Astrocyte (in vitro differentiated cells and primary cell): Measurements from ENCODE around the gene POP5. TPM values are rescaled to one million over a fixed set of nuclear protein-coding genes. Genes with fewer than 3 reads are reported as not detected.
A peak's percentile ranks its signal among the peaks of the same experiment; 100 is the strongest.

Experiments used
- DNase-seq: peaks from one replicate; pipeline ENCODE4 v3.0.0-alpha.2; 2010; ENCODE audit warnings: low read depth
- FAIRE-seq: peaks from 2 replicates; lab custom pipeline; 2011; peaks lifted over from hg19 to GRCh38; lab: Jason Lieb, UNC
- H2AFZ ChIP-seq: 2 replicates; pipeline ENCODE4 v1.6.0; 2012; ENCODE audit warnings: low read depth, low read length, inconsistent platforms
- H3K27ac ChIP-seq: 2 replicates; pipeline ENCODE4 v1.5.1; 2011; ENCODE audit warnings: low read depth, low read length, inconsistent platforms
- H3K27me3 ChIP-seq: 2 replicates; pipeline ENCODE4 v1.6.0; 2011; ENCODE audit warnings: low read length, inconsistent platforms; ENCODE audit not compliant: insufficient read depth
- H3K36me3 ChIP-seq: 2 replicates; pipeline ENCODE4 v1.5.1; 2011; ENCODE audit warnings: low read length, inconsistent platforms; ENCODE audit not compliant: insufficient read depth
- H3K4me1 ChIP-seq: 2 replicates; pipeline ENCODE4 v1.5.1; 2011; ENCODE audit warnings: low read length, inconsistent platforms; ENCODE audit not compliant: insufficient read depth
- H3K4me2 ChIP-seq: 2 replicates; pipeline ENCODE4 v1.6.0; 2012; ENCODE audit warnings: low read length, inconsistent platforms
- H3K4me3 ChIP-seq: 2 replicates; pipeline ENCODE4 v1.5.1; 2011; ENCODE audit warnings: low read depth, mild to moderate bottlenecking, low read length, inconsistent platforms; ENCODE audit not compliant: insufficient read depth
- H3K79me2 ChIP-seq: 2 replicates; pipeline ENCODE4 v1.6.0; 2012; ENCODE audit warnings: mild to moderate bottlenecking, low read length, inconsistent platforms; ENCODE audit not compliant: insufficient read depth
- H3K9ac ChIP-seq: 2 replicates; pipeline ENCODE4 v1.6.0; 2012; ENCODE audit warnings: mild to moderate bottlenecking, low read length, inconsistent platforms
- H3K9me3 ChIP-seq: 2 replicates; pipeline ENCODE4 v1.5.1; 2012; ENCODE audit warnings: low read depth, mild to moderate bottlenecking, low read length, inconsistent platforms; ENCODE audit not compliant: insufficient read depth
- H4K20me1 ChIP-seq: 2 replicates; pipeline ENCODE4 v1.6.0; 2012; ENCODE audit warnings: low read length, inconsistent platforms; ENCODE audit not compliant: insufficient read depth
- H3K27ac Mint-ChIP-seq: one replicate; pipeline ENCODE4 v1.8.0; 2021; ENCODE audit warnings: mild to moderate bottlenecking, mixed read lengths; ENCODE audit not compliant: unreplicated experiment
- H3K27me3 Mint-ChIP-seq: one replicate; pipeline ENCODE4 v1.8.0; 2021; ENCODE audit warnings: low read depth, mixed read lengths; ENCODE audit not compliant: unreplicated experiment
- H3K36me3 Mint-ChIP-seq: one replicate; pipeline ENCODE4 v1.8.0; 2021; ENCODE audit warnings: low read depth, mixed read lengths; ENCODE audit not compliant: unreplicated experiment
- H3K4me1 Mint-ChIP-seq: one replicate; pipeline ENCODE4 v1.8.0; 2021; ENCODE audit warnings: low read depth, mixed read lengths; ENCODE audit not compliant: unreplicated experiment
- H3K4me3 Mint-ChIP-seq: one replicate; pipeline ENCODE4 v1.8.0; 2021; ENCODE audit warnings: mild to moderate bottlenecking, moderate library complexity, mixed read lengths; ENCODE audit not compliant: unreplicated experiment
- H3K9me3 Mint-ChIP-seq: one replicate; pipeline ENCODE4 v1.8.0; 2021; ENCODE audit warnings: mild to moderate bottlenecking, mixed read lengths; ENCODE audit not compliant: unreplicated experiment
- EZH2 ChIP-seq: IDR thresholded peaks from 2 replicates; pipeline ENCODE4 v1.6.1; 2012; ENCODE audit warnings: mild to moderate bottlenecking, low read length, inconsistent platforms; ENCODE audit not compliant: insufficient read depth
- total RNA-seq: library from RNA; stranded (reverse); gene quantifications from 2 replicates; pipeline ENCODE4 v1.2.1, GENCODE V29; 2021
- TF ChIP-seq, protein P1 (sequence below): IDR thresholded peaks from 2 replicates; pipeline ENCODE4 v1.5.1; 2011; ENCODE audit warnings: low read depth, mild to moderate bottlenecking, inconsistent platforms, low read length, moderate library complexity; ENCODE audit not compliant: insufficient read depth

Gene POP5
- total RNA-seq, 1 donor from 2014 or later, result 31.3 TPM

- H3K36me3 ChIP-seq, result peaks cover 2% of the 10 kb centered on the region
- TF ChIP-seq, protein P1, sequence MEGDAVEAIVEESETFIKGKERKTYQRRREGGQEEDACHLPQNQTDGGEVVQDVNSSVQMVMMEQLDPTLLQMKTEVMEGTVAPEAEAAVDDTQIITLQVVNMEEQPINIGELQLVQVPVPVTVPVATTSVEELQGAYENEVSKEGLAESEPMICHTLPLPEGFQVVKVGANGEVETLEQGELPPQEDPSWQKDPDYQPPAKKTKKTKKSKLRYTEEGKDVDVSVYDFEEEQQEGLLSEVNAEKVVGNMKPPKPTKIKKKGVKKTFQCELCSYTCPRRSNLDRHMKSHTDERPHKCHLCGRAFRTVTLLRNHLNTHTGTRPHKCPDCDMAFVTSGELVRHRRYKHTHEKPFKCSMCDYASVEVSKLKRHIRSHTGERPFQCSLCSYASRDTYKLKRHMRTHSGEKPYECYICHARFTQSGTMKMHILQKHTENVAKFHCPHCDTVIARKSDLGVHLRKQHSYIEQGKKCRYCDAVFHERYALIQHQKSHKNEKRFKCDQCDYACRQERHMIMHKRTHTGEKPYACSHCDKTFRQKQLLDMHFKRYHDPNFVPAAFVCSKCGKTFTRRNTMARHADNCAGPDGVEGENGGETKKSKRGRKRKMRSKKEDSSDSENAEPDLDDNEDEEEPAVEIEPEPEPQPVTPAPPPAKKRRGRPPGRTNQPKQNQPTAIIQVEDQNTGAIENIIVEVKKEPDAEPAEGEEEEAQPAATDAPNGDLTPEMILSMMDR, result no peak
- TF ChIP-seq EZH2, result no peak
- Mint-ChIP-seq H3K9me3 (no peaks in the 10 kb centered on the region), H3K4me1 (peaks cover 33% of the 10 kb centered on the region), H3K27ac (no peak overlapping the region), H3K4me3 (no peak overlapping the region), H3K36me3 (peaks cover 9% of the 10 kb centered on the region), H3K27me3 (no peaks in the 10 kb centered on the region)
- H4K20me1 ChIP-seq, result peaks cover 95% of the 10 kb centered on the region
- H3K9me3 ChIP-seq, result no peaks in the 10 kb centered on the region
- H2AFZ ChIP-seq, result no peak overlapping the region
- H3K27me3 ChIP-seq, result no peaks in the 10 kb centered on the region
- peaks cover 91% of the 10 kb centered on the region for H3K79me2 ChIP-seq
- FAIRE-seq, result no peak
- DNase-seq, result peak; percentile 74
- H3K4me3 ChIP-seq, result no peak overlapping the region
- H3K4me2 ChIP-seq, result no peak overlapping the region
- no peak overlapping the region for H3K9ac ChIP-seq
- H3K4me1 ChIP-seq, result peaks cover 32% of the 10 kb centered on the region
- H3K27ac ChIP-seq, result no peak overlapping the region
Observed at GRCh38 chr12:120540445-120540844, 40.8 kb downstream of the POP5 start.

GRCh38 chr12:120539303-120539702 is 41.9 kb downstream of the POP5 start:
- DNase-seq (peak; percentile 40), FAIRE-seq (no peak)
- Histone ChIP-seq H3K9me3 (no peaks in the 10 kb centered on the region), H3K79me2 (peaks cover 93% of the 10 kb centered on the region), H3K4me2 (peak overlapping the region; percentile 84), H4K20me1 (peaks cover 96% of the 10 kb centered on the region), H3K4me3 (no peak overlapping the region), H3K9ac (no peak overlapping the region), H3K36me3 (peaks cover 2% of the 10 kb centered on the region), H2AFZ (no peak overlapping the region), H3K4me1 (peaks cover 35% of the 10 kb centered on the region), H3K27me3 (no peaks in the 10 kb centered on the region), H3K27ac (no peak overlapping the region)
- Mint-ChIP-seq H3K4me1 (peaks cover 33% of the 10 kb centered on the region), H3K4me3 (no peak overlapping the region), H3K36me3 (peaks cover 9% of the 10 kb centered on the region), H3K27me3 (no peaks in the 10 kb centered on the region), H3K27ac (no peak overlapping the region), H3K9me3 (no peaks in the 10 kb centered on the region)
- TF ChIP-seq, protein P1, result no peak
- no peak for TF ChIP-seq EZH2

DNA sequence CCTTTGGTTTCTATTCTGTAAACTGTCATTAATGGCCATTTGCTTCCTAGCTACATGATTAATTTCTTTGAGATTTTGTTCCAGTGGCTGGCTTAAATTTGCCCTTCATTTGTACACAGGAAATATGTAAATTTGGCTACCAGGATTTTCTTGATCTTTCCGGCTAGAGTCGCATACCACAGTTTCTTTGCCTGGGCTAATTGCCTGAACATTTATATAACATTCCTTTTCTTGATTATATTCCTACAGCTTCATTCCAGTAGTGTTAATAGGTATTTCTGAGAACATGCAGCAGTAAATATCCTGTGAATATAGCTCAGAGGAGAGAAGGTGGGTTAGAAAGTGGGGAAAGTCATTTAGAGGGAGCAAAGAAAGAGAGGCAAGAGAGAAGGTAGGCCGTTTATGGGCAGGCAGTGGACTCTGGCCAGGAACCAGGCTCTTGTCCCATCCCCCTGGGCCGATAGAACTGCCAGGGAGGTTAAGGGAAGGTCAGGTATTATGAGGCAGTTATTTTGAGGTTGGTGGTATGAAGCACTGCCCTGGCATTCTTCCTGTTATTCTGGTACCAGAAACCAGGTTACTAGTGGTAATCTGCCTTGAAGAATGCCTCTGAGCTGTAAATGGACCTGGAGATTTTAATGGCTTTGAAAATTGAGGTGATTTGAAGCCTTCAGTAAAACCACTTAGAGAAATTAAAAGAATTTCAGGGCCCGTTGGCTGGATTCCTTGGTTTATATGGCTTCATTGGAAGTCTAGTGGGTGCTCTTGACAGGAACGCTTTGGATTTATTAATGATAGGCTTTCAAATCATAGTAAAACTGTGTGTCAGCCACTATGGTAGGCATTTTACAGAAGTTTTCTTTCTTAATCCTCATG is 42.7 kb downstream of the POP5 start:
- Histone ChIP-seq H4K20me1 (peaks cover 88% of the 10 kb centered on the region), H3K27me3 (no peaks in the 10 kb centered on the region), H3K79me2 (peaks cover 86% of the 10 kb centered on the region), H3K36me3 (peaks cover 2% of the 10 kb centered on the region), H3K9me3 (no peaks in the 10 kb centered on the region), H3K4me3 (peak overlapping the region; percentile 9), H2AFZ (no peak overlapping the region), H3K27ac (peak overlapping the region; percentile 28), H3K4me2 (peak overlapping the region; percentile 84), H3K4me1 (peaks cover 35% of the 10 kb centered on the region), H3K9ac (peak overlapping the region; percentile 13)
- peak; percentile 77 for DNase-seq
- TF ChIP-seq, protein P1, result no peak
- no peak for TF ChIP-seq EZH2
- H3K9me3 Mint-ChIP-seq, result no peaks in the 10 kb centered on the region
- no peak for FAIRE-seq
- peaks cover 33% of the 10 kb centered on the region for H3K4me1 Mint-ChIP-seq
- peak overlapping the region; percentile 34 for H3K4me3 Mint-ChIP-seq
- H3K27me3 Mint-ChIP-seq, result no peaks in the 10 kb centered on the region
- no peak overlapping the region for H3K27ac Mint-ChIP-seq
- peaks cover 9% of the 10 kb centered on the region for H3K36me3 Mint-ChIP-seq
